HG03565 (cell line): ENCODE measurements around the gene ABCG2.
"Not testable (repeated sequence)": the region's sequence is repeated elsewhere in the genome, so short reads cannot be mapped to it uniquely, and the experiment has no call there.

Source experiments
- ATAC-seq: cut with Tn5 transposase; IDR thresholded peaks from one replicate; pipeline ENCODE4 v1.9.1; 2021; ENCODE audit warnings: mild to moderate bottlenecking, moderate library complexity; ENCODE audit not compliant: unreplicated experiment

ABCG2 gene

GRCh38 chr4:88169298-88169697 lies 10.9 kb upstream of the ABCG2 start:
- ATAC-seq, result no peak

DNA sequence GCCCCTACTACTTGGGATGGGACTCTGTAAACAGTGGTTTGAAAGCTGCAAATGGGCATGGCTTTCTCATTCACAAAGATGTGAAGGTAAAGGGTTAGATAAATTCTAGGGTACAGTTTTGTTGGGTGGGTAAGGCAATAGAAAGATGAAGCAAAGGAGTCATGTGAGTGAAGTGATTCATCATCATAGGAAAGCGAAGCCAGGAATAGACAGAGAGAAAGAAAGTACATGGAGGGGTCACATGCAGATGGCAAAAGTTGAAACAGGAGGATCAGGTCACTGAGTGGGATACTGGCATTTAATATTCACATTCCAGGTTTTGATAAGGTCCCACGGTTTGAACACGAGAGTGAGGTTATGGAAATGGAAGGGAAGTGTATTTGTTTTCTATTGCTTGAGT lies 8.2 kb upstream of the ABCG2 start:
- ATAC-seq, result no peak

- no peak for ATAC-seq
Measured at GRCh38 chr4:88163336-88163735, 4.9 kb upstream of the ABCG2 start.

GRCh38 chr4:88162626-88163025 lies 4.2 kb upstream of the ABCG2 start:
- ATAC-seq, result no peak

DNA sequence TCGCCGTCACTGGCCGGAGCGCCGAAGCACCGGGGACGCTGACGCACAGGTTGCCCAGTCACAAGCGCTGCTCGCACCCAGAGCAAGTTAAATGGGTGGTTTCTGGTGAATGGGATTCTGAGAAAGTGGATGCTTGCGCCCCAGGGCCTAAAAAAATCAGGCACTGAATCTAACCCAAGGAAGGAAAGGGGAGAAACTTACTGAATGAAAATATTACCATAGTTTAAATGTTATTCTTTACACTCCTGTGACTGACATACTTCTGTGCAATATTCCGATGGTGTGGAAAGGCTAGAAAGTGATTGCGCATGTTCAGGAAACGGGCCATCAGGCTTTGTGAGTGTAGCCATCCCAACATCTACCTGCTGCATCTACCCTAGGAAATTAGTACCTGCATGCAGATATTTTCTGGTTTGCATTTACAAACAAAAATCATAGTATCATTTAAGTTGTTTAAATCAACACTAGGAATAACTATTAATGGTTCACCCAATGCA lies 838 bp upstream of the ABCG2 start:
- peak; percentile 35 for ATAC-seq

DNA sequence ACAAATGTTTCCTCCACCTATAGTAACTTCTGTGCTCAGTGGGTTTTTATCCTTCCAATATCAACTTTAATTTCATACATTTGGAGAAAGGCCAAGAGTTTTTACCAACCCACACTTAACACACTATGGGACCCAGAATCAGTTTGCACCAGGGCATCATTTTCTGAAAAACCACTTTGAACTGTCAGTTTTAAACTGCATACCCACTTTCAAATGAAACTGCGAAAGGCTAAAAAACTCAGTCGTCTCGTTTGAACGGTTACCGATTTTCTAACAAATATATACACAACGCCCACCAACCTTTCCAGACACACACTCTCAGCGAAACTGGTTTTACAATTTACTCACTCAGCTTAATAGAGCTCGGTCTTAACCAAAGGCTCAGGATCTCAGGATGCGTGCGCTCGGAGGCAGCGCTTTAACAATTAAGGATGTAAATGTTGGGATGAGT lies 376 bp downstream of the ABCG2 start:
- ATAC-seq, result peak; percentile 22

- not testable (repeated sequence) for ATAC-seq
Measured at GRCh38 chr4:88152331-88152730, 6.1 kb downstream of the ABCG2 start.

DNA sequence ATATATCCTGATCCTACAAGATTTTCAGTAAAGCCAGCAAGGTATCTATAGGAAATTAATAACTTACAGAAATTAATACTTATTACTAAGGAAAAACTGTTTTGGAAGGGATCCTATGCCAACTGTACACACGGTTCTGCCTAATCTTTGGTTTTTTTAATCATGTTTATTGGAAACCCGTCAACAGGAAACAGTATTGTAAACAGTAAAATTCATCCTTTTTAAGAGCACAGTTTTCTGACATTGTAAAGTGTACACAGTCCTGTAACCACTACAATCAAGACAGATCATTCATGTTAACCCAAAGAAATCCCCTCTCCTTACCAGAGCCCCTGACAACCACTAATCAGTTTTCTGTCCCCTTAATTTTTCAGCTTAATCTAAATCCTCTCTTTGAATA lies 9.9 kb downstream of the ABCG2 start:
- no peak for ATAC-seq

GRCh38 chr4:88147799-88148217 lies 10.6 kb downstream of the ABCG2 start:
- ATAC-seq, result no peak

DNA sequence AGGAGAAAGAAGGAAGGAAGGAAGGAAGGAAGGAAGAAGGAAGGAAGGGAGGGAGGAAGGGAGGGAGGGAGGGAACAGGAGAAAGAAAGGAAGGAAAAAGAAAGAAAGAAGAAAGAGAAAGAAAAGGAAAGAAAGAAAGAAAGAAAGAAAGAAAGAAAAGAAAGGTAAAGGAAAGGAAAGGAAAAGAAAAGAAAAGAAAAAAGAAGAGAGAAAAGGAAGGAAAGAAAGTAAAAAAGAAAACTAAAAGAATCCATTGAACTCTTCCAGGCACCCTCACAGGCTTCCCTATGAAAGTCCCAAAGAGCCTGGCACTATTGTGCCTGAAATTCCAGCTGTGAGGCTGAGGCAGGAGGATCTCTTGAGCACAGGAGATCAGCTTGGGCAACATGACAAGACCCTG lies 11.5 kb downstream of the ABCG2 start:
- ATAC-seq, result no peak

DNA sequence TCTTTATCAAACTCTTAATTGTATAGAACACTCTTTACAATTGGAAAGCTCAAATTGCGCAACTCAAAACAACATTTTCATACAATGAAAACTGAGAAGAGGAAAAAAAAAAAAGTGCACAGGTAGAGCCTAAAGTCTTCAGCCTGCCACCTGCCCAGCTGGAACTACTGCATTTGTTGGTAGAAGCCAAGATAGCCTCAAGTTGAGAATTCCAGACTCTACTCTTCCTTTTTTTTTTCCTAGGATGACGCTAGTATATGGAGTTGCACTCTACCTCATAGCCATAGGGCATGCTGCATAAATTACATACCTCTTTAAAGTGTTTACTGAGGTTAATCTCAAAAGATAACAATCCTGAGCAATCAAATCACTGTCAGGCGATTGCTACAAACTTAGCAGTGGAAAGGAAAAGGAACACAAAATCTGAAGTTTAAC lies 13.6 kb downstream of the ABCG2 start:
- no peak for ATAC-seq

DNA sequence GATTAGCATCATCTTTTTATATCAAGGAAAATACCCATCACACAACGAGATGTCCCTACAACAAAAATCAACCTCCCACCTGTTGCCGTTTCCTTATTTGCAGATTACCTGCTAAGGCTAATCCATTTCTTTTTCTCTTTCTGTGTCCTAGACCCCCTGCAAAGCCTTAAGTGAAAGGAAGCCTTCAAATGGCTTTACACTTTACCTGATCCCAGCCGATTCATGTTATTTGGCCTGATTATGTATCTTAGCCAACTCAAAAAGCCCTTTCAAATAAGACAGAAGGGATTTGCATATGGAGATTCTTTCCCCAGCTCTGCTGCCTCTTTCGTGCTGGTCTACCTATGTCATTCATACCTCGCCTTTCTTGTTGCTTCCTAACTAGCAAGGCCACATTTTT lies 14.4 kb downstream of the ABCG2 start:
- no peak for ATAC-seq

- no peak for ATAC-seq
Measured at GRCh38 chr4:88143504-88143903, 14.9 kb downstream of the ABCG2 start.

- ATAC-seq, result no peak
Measured at GRCh38 chr4:88138561-88138960, 19.9 kb downstream of the ABCG2 start.

GRCh38 chr4:88137112-88137511 lies 21.3 kb downstream of the ABCG2 start:
- ATAC-seq, result no peak

DNA sequence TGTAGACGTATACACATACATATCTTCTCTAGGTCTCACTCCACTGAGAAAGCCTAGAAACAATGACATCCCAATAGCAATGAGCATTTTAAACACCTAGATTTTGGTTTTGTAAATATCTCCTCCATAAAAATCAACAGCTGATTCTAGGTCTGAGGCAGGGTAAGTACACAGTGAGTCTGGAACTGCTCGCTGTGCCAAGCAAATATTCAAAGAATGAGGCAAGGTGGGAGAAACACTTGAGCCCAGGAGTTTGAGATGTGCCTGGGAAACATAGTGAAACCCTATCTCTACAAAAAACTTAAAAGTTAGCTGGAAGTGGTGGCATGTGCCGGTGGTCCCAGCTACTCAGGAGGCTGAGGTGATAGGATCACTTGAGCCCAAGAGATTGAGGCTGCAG lies 22.2 kb downstream of the ABCG2 start:
- ATAC-seq, result no peak

- ATAC-seq, result no peak
Measured at GRCh38 chr4:88135356-88135663, 23.1 kb downstream of the ABCG2 start.

- no peak for ATAC-seq
Measured at GRCh38 chr4:88134536-88135355, 23.7 kb downstream of the ABCG2 start.

DNA sequence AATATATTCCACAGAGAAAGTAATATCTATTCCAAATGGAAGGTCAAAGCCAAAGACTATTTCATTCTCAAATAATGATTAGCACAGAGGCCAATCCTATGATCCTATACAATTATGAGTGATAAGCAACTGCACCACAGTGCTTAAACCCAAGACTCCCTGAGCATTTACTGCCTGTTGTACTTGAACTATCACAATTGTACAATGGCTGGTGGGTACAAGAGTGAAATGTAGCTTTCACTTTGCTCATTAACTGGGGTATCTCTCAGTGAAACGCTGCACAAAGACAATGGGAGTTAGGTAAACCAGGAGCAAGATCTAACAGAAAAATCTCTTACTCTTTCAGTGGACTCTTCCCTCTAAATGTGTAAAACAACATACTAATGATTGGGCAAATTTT lies 24.3 kb downstream of the ABCG2 start:
- no peak for ATAC-seq

DNA sequence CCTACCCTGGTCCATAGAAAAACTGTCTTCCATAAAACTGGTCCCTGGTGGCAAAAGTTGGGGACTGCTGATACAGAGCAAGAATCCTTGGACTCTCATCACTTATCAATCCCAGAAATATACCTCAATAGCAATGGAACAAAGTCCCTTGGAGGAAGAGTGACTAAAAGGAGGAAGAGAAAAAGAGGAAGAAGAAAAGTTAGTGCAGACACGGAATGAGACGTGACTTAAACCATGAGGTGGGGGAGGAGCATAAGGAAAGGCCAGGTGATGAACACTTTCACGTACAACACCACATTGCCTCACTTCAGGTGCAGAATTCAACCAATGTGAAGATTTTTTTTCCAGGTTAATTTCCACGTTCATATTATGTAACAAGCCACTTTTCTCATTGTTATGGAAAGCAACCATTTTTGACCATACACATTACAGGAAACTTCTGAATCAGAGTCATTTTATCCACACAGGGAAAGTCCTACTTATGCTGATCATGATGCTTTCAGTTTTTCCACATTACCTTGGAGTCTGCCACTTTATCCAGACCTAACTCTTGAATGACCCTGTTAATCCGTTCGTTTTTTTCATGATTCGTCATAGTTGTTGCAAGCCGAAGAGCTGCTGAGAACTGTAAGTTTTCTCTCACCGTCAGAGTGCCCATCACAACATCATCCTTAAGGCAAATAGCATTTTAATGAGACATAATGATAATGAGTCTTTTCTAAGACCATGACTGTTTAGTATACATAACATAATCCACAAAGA lies 27.7 kb downstream of the ABCG2 start:
- ATAC-seq, result no peak

DNA sequence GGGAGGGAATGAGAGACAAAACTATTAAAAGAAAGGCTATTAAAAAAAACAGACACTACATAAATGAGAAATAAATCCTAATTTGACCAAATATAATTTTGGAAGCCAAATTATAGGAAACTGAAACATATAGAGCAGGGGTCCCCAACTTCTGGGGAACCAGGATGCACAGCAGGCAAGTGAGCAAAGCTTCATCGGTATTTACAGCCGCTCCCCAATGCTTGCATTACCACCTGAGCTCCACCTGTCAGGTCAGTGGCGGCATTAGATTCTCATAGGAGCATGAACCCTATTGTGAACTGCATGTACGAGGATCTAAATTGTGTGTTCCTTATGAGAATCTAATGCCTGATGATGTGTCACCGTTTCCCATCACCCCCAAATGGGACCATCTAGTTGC lies 28.4 kb downstream of the ABCG2 start:
- ATAC-seq, result no peak

- not testable (repeated sequence) for ATAC-seq
Measured at GRCh38 chr4:88122260-88122659, 36.2 kb downstream of the ABCG2 start.
